Neural cell (in vitro differentiated cells): Measurements from ENCODE around the gene ASL.

ENCODE experiments used
- EP300 ChIP-seq: fragments of 450-650 bp; conservative IDR thresholded peaks from 2 replicates; pipeline ENCODE4 v1.6.1; 2014; ENCODE audit warnings: antibody characterized with exemption, mild to moderate bottlenecking, moderate library complexity; ENCODE audit not compliant: poor library complexity, severe bottlenecking
- MXI1 ChIP-seq: fragments of 450-650 bp; conservative IDR thresholded peaks from 2 replicates; pipeline ENCODE4 v1.6.1; 2014; ENCODE audit warnings: antibody characterized with exemption, mild to moderate bottlenecking; ENCODE audit not compliant: poor library complexity, severe bottlenecking
- POLR2AphosphoS5 ChIP-seq: IDR thresholded peaks from 2 replicates; pipeline ENCODE4 v1.6.1; 2012
- RAD21 ChIP-seq: fragments of 450-650 bp; conservative IDR thresholded peaks from 2 replicates; pipeline ENCODE4 v1.6.1; 2014; ENCODE audit warnings: antibody characterized with exemption, mild to moderate bottlenecking, moderate library complexity
- SMC3 ChIP-seq: fragments of 450-650 bp; conservative IDR thresholded peaks from 2 replicates; pipeline ENCODE4 v1.6.1; 2014; ENCODE audit warnings: antibody characterized with exemption, mild to moderate bottlenecking, moderate library complexity; ENCODE audit not compliant: poor library complexity
- TF ChIP-seq, protein P1 (sequence below): fragments of 450-650 bp; IDR thresholded peaks from 2 replicates; pipeline ENCODE4 v1.5.1; 2014; ENCODE audit warnings: antibody characterized with exemption, mild to moderate bottlenecking, moderate library complexity; ENCODE audit not compliant: poor library complexity, severe bottlenecking
- TF ChIP-seq, protein P2 (sequence below): IDR thresholded peaks from 2 replicates; pipeline ENCODE4 v1.6.1; 2012; ENCODE audit warnings: borderline replicate concordance

DNA sequence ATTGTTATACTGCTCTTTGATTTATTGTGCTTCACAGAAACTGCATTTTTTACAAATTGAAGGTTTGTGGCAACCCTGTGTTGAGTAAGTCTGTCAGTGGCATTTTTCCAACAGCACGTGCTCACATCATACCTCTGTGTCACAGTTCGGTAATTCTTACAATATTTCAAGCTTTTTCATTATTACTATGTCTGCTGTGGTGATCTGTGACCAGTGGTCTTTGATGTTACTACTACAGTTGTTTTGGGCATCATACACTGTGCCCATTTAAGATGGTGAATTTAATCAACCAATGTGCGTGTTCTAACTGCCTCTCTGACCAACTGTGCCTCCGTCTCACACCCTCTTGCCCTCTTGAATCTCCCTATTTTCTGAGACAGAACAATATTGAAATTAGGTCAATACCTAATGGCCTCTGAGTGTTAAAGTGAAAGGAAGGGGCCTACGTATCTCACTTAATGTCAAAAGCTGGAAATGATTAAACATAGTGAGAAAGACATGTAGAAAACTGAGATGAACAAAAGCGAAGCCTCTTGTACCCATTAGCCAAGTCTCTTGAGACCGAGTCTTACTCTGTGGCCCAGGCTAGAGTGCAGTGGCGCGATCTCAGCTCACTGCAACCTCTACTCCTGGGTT, 20.2 kb upstream of the ASL start:
- TF ChIP-seq, protein P1, sequence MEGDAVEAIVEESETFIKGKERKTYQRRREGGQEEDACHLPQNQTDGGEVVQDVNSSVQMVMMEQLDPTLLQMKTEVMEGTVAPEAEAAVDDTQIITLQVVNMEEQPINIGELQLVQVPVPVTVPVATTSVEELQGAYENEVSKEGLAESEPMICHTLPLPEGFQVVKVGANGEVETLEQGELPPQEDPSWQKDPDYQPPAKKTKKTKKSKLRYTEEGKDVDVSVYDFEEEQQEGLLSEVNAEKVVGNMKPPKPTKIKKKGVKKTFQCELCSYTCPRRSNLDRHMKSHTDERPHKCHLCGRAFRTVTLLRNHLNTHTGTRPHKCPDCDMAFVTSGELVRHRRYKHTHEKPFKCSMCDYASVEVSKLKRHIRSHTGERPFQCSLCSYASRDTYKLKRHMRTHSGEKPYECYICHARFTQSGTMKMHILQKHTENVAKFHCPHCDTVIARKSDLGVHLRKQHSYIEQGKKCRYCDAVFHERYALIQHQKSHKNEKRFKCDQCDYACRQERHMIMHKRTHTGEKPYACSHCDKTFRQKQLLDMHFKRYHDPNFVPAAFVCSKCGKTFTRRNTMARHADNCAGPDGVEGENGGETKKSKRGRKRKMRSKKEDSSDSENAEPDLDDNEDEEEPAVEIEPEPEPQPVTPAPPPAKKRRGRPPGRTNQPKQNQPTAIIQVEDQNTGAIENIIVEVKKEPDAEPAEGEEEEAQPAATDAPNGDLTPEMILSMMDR: no peak
- TF ChIP-seq SMC3 (no peak), POLR2AphosphoS5 (no peak), MXI1 (no peak), EP300 (no peak), RAD21 (no peak)
- TF ChIP-seq, protein P2, sequence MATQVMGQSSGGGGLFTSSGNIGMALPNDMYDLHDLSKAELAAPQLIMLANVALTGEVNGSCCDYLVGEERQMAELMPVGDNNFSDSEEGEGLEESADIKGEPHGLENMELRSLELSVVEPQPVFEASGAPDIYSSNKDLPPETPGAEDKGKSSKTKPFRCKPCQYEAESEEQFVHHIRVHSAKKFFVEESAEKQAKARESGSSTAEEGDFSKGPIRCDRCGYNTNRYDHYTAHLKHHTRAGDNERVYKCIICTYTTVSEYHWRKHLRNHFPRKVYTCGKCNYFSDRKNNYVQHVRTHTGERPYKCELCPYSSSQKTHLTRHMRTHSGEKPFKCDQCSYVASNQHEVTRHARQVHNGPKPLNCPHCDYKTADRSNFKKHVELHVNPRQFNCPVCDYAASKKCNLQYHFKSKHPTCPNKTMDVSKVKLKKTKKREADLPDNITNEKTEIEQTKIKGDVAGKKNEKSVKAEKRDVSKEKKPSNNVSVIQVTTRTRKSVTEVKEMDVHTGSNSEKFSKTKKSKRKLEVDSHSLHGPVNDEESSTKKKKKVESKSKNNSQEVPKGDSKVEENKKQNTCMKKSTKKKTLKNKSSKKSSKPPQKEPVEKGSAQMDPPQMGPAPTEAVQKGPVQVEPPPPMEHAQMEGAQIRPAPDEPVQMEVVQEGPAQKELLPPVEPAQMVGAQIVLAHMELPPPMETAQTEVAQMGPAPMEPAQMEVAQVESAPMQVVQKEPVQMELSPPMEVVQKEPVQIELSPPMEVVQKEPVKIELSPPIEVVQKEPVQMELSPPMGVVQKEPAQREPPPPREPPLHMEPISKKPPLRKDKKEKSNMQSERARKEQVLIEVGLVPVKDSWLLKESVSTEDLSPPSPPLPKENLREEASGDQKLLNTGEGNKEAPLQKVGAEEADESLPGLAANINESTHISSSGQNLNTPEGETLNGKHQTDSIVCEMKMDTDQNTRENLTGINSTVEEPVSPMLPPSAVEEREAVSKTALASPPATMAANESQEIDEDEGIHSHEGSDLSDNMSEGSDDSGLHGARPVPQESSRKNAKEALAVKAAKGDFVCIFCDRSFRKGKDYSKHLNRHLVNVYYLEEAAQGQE: no peak
